ENCODE data around the gene DGCR8. TPM values are rescaled to one million over a fixed set of nuclear protein-coding genes. Genes with fewer than 3 reads are reported as not detected.

The DGCR8 gene
- total RNA-seq, 1 experiment from 2014 or later, result 9.2 TPM

- no peak for DNase-seq (ENCODE audit: low spot score)
Observed at GRCh38 chr22:20124083-20124787, 44.2 kb downstream of the DGCR8 start.

- no peak for DNase-seq (ENCODE audit: low spot score)
Observed at GRCh38 chr22:20125201-20126174, 45.4 kb downstream of the DGCR8 start.

GRCh38 chr22:20126284-20127029 is 46.4 kb downstream of the DGCR8 start:
- no peak for DNase-seq (ENCODE audit: low spot score)

DNA sequence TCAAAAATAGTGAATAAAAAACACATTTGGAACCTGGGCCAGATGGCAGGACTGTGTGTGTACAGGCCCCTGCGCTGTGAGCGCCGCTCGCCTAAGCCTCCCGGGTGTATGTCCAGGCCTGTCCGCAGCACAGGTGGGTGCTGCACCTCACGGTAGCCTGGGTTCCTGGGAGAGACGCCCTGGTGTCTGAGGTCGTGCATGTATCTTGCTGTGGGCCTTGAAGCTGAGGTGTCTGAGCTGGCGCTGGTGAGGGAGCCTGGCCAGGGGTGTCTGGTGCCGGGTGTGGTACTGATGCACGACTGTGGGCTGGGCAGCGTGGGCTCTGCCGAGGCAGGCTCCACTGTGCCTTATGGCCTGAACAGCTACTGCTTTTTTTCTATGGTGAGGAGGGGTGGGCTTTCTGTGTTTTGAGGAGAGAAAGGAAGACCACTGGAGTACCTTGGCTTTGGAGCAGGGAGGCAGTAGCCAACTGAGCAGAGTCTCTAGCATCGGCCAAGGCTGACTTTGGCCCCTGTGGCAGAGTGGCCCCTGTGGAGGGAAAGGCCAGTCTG is 47.4 kb downstream of the DGCR8 start:
- no peak for DNase-seq (ENCODE audit: low spot score)

- no peak for DNase-seq (ENCODE audit: low spot score)
Observed at GRCh38 chr22:20127869-20128618, 48.0 kb downstream of the DGCR8 start.

DNA sequence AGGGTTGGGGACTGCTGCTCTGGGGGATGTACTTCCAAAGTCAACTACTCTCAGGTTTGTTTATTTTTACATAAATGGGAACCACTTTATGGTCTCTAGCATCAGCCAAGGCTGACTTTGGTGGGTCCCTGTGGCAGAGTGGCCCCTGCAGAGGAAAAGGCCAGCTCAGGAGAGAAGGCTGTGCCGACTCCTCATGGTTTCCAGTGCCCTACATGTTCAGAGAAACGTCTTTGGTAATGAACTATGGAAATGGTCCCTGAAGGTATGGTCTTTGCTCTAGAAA is 48.5 kb downstream of the DGCR8 start:
- DNase-seq (ENCODE audit: low spot score), result no peak

DNA sequence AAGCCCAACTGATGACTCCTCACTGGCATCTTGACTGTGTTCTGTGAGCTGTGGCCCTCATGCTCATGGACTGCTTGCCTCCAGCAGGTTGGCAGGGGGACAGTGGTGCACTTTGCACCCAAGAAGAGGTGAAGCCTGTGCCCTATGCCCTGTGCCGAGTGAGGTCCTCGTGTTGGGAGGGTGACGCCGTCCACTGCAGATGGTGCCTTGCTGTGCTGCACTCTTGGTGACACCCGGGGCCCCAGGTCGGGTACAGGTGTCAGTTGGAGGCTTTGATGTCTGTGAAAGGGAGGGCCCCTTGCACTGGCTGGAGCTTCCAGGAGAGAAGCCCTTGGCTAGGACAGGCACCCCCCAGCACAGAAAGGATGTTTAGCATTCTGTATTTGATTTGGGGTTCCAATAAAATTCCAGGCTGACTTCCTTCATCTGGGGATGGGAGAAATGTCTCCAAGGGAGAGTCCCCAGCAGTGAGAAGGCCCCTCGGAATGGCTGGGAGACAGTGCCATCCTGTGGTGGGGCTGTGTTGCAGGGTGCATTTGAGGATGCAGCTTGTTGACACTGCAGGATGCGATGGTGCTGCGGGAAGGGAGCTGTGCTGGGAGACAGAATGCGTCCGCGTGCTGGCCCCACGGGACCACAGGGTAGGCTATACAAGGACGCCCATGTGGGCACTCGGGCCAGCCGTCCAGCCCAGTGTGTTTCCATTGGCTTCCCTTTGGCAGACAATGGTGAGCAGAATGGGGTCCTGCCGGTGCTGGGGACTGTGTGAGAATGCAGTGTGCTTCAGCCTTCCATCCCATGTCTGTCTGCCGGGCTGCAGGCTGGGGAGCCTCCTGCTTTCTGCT is 49.1 kb downstream of the DGCR8 start:
- DNase-seq (ENCODE audit: low spot score), result no peak

DNA sequence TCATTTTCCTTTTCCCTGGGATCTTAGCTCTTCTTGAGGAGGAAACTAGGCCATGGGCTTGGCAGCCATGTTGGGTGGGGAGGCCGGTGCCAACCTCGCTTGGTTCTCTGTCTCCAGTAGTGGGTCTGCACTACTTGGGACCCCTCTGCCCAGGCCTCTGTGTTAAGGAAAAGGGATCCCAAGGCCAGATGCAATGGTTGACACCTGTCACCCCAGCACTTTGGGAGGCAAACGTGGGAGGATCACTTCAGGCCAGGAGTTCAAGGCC is 49.6 kb downstream of the DGCR8 start:
- no peak for DNase-seq (ENCODE audit: low spot score)

DNA sequence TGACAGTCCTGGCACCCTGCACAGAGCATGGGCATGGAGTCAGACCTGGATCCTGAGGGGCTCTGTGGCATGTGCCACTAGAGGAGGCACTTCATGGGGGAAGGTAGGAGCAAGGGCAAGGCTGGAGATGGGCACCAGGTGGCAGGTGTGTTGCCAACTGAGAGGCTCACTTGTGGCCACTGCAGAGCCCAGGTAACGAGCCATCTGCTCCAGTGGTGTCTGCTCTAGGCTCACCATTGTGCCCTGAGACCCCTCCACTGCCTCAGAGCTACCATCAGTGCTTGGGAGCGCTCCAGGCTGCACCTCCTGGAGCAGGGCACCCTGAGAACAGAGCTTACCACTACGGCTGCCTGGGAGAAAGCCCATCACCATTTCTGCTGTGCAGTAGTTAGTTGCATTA is 50.3 kb downstream of the DGCR8 start:
- DNase-seq (ENCODE audit: low spot score), result no peak

- DNase-seq (ENCODE audit: low spot score), result no peak
Observed at GRCh38 chr22:20130731-20131596, 50.9 kb downstream of the DGCR8 start.

- DNase-seq (ENCODE audit: low spot score), result no peak
Observed at GRCh38 chr22:20131597-20131858, 51.5 kb downstream of the DGCR8 start, which contains the start of gene ZDHHC8. TSS of gene ZDHHC8 (plus strand) at chr22:20131804. CDS start at chr22:20131948, 144 bp downstream.

GRCh38 chr22:20131859-20132685 is 52.0 kb downstream of the DGCR8 start:
- no peak for DNase-seq (ENCODE audit: low spot score)

DNA sequence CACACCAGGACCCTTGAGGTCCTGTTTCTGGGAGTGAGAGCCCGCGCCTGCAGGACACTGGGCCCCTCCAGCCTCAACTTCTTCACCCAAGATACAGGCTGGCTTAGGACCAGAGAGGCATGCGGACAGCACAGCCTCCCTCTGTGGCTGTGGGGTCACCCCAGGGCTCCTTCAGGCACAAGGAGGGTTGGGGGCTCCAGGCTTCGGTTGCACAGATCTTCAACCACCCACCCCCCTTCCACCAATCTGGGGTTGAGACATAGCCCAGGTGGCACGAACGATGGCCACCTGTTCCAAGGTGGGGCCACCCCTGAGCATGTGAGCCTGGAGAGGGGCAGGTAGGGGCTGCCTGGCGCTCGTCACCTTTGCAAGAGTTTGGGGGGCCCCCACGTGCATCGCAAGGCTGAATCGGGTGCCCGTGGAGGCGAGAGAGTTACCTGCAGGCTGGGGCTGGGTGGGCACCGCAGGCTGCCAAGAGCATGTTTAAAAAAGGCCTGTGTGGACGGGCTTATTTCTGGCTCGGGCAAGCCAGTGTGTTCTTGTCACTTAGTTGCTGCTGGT is 52.7 kb downstream of the DGCR8 start:
- DNase-seq (ENCODE audit: low spot score), result no peak

- no peak for DNase-seq (ENCODE audit: low spot score)
Observed at GRCh38 chr22:20133930-20134549, 54.0 kb downstream of the DGCR8 start.

DNA sequence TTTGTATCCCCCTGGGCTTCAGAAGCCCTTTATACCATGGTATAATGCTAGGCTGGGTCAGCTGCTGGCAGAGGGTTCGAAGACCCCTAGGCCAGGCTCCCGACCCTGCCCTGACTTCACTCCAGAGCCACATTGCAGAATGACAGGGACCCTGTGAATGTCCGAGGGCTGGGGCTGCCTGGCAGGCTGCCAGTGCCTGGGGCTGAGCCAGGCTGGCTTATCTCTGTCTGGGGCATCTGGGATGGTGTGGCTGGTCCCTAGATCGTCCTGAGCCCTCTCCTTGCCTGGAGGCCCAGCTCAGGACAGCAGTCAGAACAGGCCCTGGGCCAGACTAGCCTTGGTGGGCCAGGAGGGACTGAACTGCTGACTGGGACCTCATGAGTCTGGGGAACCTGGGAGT is 55.2 kb downstream of the DGCR8 start:
- DNase-seq (ENCODE audit: low spot score), result no peak

GRCh38 chr22:20135806-20136602 is 56.0 kb downstream of the DGCR8 start:
- no peak for DNase-seq (ENCODE audit: low spot score)

- DNase-seq (ENCODE audit: low spot score), result no peak
Observed at GRCh38 chr22:20136603-20136873, 56.5 kb downstream of the DGCR8 start.

- no peak for DNase-seq (ENCODE audit: low spot score)
Observed at GRCh38 chr22:20137113-20137512, 57.1 kb downstream of the DGCR8 start.

All from H4 (cell line).